Smooth muscle cell of bladder (primary cell): ENCODE measurements around the gene AREG. TPM values are rescaled to one million over a fixed set of nuclear protein-coding genes. Genes with fewer than 3 reads are reported as not detected.

Experiments used
- total RNA-seq: library from RNA; depleted of rRNA; stranded (reverse); fragments of >200 nt; gene quantifications from 2 replicates; pipeline ENCODE4 v1.2.3, GENCODE V29; 2014

The AREG gene
- total RNA-seq = 5.7 TPM in 1 of 2 replicates, not detected in the other

DNA sequence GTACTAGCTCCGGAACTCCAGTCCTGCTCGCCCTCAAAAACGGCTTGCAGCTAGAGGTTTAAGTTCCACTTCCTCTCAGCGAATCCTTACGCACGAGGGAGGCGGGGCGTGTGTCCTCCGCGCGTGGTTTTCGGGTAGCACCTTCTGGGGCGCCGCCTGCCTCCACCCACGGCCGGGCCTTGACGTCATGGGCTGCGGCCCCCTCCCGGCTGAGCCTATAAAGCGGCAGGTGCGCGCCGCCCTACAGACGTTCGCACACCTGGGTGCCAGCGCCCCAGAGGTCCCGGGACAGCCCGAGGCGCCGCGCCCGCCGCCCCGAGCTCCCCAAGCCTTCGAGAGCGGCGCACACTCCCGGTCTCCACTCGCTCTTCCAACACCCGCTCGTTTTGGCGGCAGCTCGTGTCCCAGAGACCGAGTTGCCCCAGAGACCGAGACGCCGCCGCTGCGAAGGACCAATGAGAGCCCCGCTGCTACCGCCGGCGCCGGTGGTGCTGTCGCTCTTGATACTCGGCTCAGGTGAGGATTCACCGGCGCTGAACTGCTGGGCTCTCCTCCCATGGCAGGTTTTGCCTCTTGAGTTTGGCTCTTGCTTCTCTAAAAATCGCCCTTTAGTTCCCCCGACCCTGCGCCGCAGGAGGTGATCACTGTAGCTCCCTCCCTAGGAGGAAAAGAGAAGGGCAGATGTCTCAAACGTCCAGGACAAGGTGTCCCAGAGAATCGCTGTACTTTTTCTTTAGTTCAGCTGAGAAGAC lies at the start of gene AREG:
AREG (plus strand) TSS at position 246 of the 752 bp plus-strand sequence; CDS start at position 456, 210 bp downstream.

Other genes with a start within 250 kb of the AREG start
- 0.85 and 4.8 TPM in 2 replicates for gene EPGN, start 136.7 kb upstream of the AREG start, total RNA-seq
- gene EREG, start 80.0 kb upstream of the AREG start, total RNA-seq = 0.28 and 8.4 TPM in 2 replicates